GM23248 (cell line): ENCODE data around the gene ITGA1.

Source experiments
- EZH2 ChIP-seq: fragments of 200-600 bp; sonication (generic); IDR thresholded peaks from 2 replicates; pipeline ENCODE4 v1.6.1; 2018; ENCODE audit warnings: antibody characterized with exemption, mild to moderate bottlenecking; ENCODE audit not compliant: insufficient read depth, poor library complexity, severe bottlenecking
- EZH2phosphoT487 ChIP-seq: fragments of 200-600 bp; sonication (generic); IDR thresholded peaks from 2 replicates; pipeline ENCODE4 v1.6.1; 2018; ENCODE audit warnings: antibody characterized with exemption, moderate library complexity, mild to moderate bottlenecking, low read depth; ENCODE audit not compliant: insufficient read depth

GRCh38 chr5:52837068-52837467 lies 49.4 kb downstream of the ITGA1 start:
- no peak for TF ChIP-seq EZH2phosphoT487
- no peak for TF ChIP-seq EZH2
